Glutamatergic neuron (in vitro differentiated cells): ENCODE measurements around the gene CACNA1E. TPM values are rescaled to one million over a fixed set of nuclear protein-coding genes. Genes with fewer than 3 reads are reported as not detected.

Source experiments
- DNase-seq: peaks from one replicate; pipeline ENCODE4 v3.0.0; 2022
- H3K27ac Mint-ChIP-seq: one replicate; pipeline ENCODE4 v1.8.0; 2020; ENCODE audit warnings: mild to moderate bottlenecking, mixed read lengths, inconsistent platforms; ENCODE audit not compliant: unreplicated experiment
- H3K27me3 Mint-ChIP-seq: one replicate; pipeline ENCODE4 v1.8.0; 2020; ENCODE audit warnings: mild to moderate bottlenecking, moderate library complexity, mixed read lengths, inconsistent platforms; ENCODE audit not compliant: unreplicated experiment
- H3K36me3 Mint-ChIP-seq: one replicate; pipeline ENCODE4 v1.8.0; 2020; ENCODE audit warnings: mild to moderate bottlenecking, mixed read lengths, inconsistent platforms; ENCODE audit not compliant: unreplicated experiment
- H3K4me1 Mint-ChIP-seq: one replicate; pipeline ENCODE4 v1.8.0; 2020; ENCODE audit warnings: mild to moderate bottlenecking, low read depth, mixed read lengths, inconsistent platforms; ENCODE audit not compliant: unreplicated experiment
- H3K4me3 Mint-ChIP-seq: one replicate; pipeline ENCODE4 v1.8.0; 2020; ENCODE audit warnings: mild to moderate bottlenecking, mixed read lengths, inconsistent platforms; ENCODE audit not compliant: unreplicated experiment
- H3K9me3 Mint-ChIP-seq: one replicate; pipeline ENCODE4 v1.8.0; 2020; ENCODE audit warnings: mild to moderate bottlenecking, moderate library complexity, mixed read lengths, inconsistent platforms; ENCODE audit not compliant: unreplicated experiment
- total RNA-seq: library from RNA; stranded (reverse); fragmentation: NEBNext Ultra II Directional; extraction: Animal tissue kit (Norgen Biotek cat#: 25700); gene quantifications from one replicate; pipeline ENCODE4 v1.2.1, GENCODE V29; 2021; ENCODE audit not compliant: unreplicated experiment
- TF ChIP-seq, protein P1 (sequence below): fragments of 200-600 bp; sonication (generic); IDR thresholded peaks from one replicate; pipeline ENCODE4 v1.5.0; 2021; ENCODE audit not compliant: partially characterized antibody, unreplicated experiment

CACNA1E gene
- total RNA-seq, 1 donor from 2014 or later, result 8.8 TPM

DNA sequence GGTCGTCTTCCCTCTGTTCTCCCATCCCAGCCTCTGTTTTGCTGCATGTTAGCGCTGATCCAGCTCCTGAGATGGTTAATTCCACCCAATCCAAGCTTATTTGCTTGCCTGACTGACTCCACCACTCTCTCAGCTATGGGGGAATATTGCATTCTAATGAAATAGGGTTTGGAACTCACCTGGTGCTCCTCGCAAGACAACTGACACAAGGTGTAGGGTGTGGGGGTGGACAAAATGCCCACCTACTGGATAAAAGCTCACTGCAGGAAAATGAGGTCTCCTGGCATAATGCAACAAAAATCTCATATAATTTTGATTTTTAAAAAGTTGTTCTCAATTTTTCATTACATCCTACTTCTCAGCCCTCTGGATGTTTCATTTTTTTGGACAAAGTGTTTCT, 319.1 kb downstream of the CACNA1E start:
- TF ChIP-seq, protein P1, sequence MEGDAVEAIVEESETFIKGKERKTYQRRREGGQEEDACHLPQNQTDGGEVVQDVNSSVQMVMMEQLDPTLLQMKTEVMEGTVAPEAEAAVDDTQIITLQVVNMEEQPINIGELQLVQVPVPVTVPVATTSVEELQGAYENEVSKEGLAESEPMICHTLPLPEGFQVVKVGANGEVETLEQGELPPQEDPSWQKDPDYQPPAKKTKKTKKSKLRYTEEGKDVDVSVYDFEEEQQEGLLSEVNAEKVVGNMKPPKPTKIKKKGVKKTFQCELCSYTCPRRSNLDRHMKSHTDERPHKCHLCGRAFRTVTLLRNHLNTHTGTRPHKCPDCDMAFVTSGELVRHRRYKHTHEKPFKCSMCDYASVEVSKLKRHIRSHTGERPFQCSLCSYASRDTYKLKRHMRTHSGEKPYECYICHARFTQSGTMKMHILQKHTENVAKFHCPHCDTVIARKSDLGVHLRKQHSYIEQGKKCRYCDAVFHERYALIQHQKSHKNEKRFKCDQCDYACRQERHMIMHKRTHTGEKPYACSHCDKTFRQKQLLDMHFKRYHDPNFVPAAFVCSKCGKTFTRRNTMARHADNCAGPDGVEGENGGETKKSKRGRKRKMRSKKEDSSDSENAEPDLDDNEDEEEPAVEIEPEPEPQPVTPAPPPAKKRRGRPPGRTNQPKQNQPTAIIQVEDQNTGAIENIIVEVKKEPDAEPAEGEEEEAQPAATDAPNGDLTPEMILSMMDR, result no peak
- no peak overlapping the region for H3K4me3 Mint-ChIP-seq
- no peaks in the 10 kb centered on the region for H3K4me1 Mint-ChIP-seq
- no peak overlapping the region for H3K27ac Mint-ChIP-seq
- H3K36me3 Mint-ChIP-seq, result peaks cover 7% of the 10 kb centered on the region
- no peaks in the 10 kb centered on the region for H3K9me3 Mint-ChIP-seq
- H3K27me3 Mint-ChIP-seq, result peaks cover 5% of the 10 kb centered on the region
- no peak for DNase-seq

DNA sequence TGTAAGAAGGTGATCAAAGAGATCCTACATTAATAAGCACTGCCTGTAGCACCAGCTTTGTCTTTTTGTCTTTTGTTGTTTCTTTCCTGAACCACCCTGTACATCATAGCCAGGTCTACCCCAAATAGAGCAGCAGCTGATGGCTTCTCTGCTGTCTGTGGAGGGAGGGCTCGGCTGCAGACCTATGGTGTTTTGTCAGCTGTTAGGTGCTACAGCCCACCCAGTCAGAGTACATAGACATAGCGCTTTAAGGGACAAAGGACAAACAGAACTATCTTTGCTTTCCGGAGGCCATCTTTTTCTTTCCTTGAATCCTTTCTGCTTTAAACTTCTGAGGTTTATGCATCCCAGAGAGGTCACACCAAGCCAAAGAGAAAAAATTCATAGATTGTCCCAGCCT, 320.1 kb downstream of the CACNA1E start:
- DNase-seq, result no peak
- Mint-ChIP-seq H3K9me3 (no peaks in the 10 kb centered on the region), H3K27ac (no peak overlapping the region), H3K27me3 (peaks cover 3% of the 10 kb centered on the region), H3K36me3 (peaks cover 6% of the 10 kb centered on the region), H3K4me1 (no peaks in the 10 kb centered on the region), H3K4me3 (no peak overlapping the region)
- TF ChIP-seq, protein P1, result no peak

DNA sequence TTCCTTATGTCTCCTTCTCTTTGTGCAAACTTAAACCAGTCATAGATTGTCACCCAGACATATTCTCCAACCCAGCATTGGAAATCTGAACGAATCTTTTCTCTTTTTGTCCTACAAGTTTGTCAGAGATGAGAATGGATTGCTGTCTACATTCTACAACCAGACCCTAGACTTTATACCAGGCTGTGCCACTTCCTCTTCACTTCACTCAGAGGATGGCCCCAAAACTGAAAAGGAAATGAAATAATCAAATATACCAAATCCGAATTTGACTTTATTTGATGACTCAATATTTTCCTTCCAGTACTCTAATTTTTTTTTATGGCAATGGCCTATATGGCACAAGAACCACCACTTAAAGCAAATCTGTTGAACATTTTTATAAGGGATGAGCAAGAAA, 321.7 kb downstream of the CACNA1E start:
- no peaks in the 10 kb centered on the region for H3K9me3 Mint-ChIP-seq
- TF ChIP-seq, protein P1, result no peak
- peaks cover 3% of the 10 kb centered on the region for H3K27me3 Mint-ChIP-seq
- H3K4me3 Mint-ChIP-seq, result no peak overlapping the region
- DNase-seq, result no peak
- H3K36me3 Mint-ChIP-seq, result no peaks in the 10 kb centered on the region
- no peak overlapping the region for H3K27ac Mint-ChIP-seq
- H3K4me1 Mint-ChIP-seq, result no peaks in the 10 kb centered on the region

DNA sequence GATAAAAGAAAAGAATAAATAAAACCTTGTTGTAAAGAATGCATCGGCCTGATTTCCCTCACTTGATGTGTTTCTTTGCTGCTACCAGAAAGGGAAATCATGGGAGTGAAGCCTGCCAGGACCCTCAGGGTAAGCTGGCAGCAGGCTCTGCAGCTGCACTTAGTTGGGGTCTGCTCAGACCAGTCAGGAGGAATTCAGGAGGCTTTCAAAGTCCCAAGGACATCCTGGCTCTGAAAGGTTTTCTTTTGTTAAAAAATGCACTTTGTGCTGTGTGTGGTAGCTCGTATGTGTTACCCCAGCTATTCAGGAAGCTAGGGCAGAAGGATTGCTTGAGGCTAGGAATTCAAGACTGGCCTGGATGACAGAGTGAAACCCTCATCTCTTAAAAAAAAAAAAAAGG, 323.4 kb downstream of the CACNA1E start:
- TF ChIP-seq, protein P1, result no peak
- H3K4me1 Mint-ChIP-seq, result peaks cover under 1% of the 10 kb centered on the region
- H3K27ac Mint-ChIP-seq, result no peak overlapping the region
- no peak overlapping the region for H3K4me3 Mint-ChIP-seq
- no peaks in the 10 kb centered on the region for H3K9me3 Mint-ChIP-seq
- no peak for DNase-seq
- H3K36me3 Mint-ChIP-seq, result no peaks in the 10 kb centered on the region
- H3K27me3 Mint-ChIP-seq, result peaks cover 3% of the 10 kb centered on the region

DNA sequence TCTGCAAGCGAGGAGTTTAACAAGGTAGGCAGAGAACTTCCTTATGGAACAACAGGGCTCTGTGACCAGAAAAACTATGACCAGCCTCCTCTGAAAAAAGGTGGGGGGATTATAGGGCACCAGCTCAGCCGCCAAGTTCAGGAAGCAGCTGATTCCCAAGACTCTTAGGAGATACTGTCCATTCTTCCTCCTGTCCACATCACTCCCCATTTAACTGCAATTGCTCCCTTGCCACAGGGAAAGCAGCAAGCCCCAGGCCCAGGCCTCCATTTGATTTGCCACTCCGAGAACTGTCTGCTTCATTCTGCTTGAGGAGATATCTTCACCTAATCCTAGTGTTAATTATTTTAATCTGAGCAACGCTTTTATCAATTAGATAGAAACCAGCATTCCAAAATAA, 323.9 kb downstream of the CACNA1E start:
- DNase-seq, result no peak
- no peak overlapping the region for H3K4me3 Mint-ChIP-seq
- no peaks in the 10 kb centered on the region for H3K36me3 Mint-ChIP-seq
- H3K4me1 Mint-ChIP-seq, result peaks cover 4% of the 10 kb centered on the region
- no peak overlapping the region for H3K27ac Mint-ChIP-seq
- peaks cover 2% of the 10 kb centered on the region for H3K27me3 Mint-ChIP-seq
- no peaks in the 10 kb centered on the region for H3K9me3 Mint-ChIP-seq
- TF ChIP-seq, protein P1, result no peak
